HepG2 (cell line): ENCODE measurements around the gene RSPH10B. TPM values are rescaled to one million over a fixed set of nuclear protein-coding genes. Genes with fewer than 3 reads are reported as not detected.

Experiments
- GABPB1 ChIP-seq: IDR thresholded peaks from 2 replicates; pipeline ENCODE4 v1.6.1; 2016; ENCODE audit warnings: mild to moderate bottlenecking, missing genetic modification reagents, moderate library complexity, missing compliant biosample characterization
- GRHL1 ChIP-seq: sonication (generic); formaldehyde crosslinking; conservative IDR thresholded peaks from 2 replicates; pipeline ENCODE4 v1.8.0; 2022; ENCODE audit warnings: missing genetic modification reagents
- HOXD1 ChIP-seq: sonication (generic); formaldehyde crosslinking; IDR thresholded peaks from 2 replicates; pipeline ENCODE4 v1.5.0; 2020; ENCODE audit warnings: missing genetic modification reagents
- MAF1 ChIP-seq: sonication (generic); formaldehyde crosslinking; IDR thresholded peaks from 2 replicates; pipeline ENCODE4 v1.5.0; 2020; ENCODE audit warnings: missing genetic modification reagents, borderline replicate concordance
- MEIS1 ChIP-seq: sonication (generic); formaldehyde crosslinking; IDR thresholded peaks from 2 replicates; pipeline ENCODE4 v1.9.0; 2021; ENCODE audit warnings: mild to moderate bottlenecking, missing genetic modification reagents, moderate library complexity, borderline replicate concordance
- RERE ChIP-seq: IDR thresholded peaks from 2 replicates; pipeline ENCODE4 v1.6.1; 2016; ENCODE audit warnings: low read depth, missing genetic modification reagents, missing compliant biosample characterization
- SMAD3 ChIP-seq: sonication (generic); formaldehyde crosslinking; IDR thresholded peaks from 2 replicates; pipeline ENCODE4 v1.4.0; 2020; ENCODE audit warnings: missing genetic modification reagents
- SOX5 ChIP-seq: IDR thresholded peaks from 2 replicates; pipeline ENCODE4 v1.6.1; 2016; ENCODE audit warnings: borderline replicate concordance
- THAP7 ChIP-seq: sonication (generic); formaldehyde crosslinking; IDR thresholded peaks from 2 replicates; pipeline ENCODE4 v1.8.1; 2023; ENCODE audit warnings: mild to moderate bottlenecking, missing genetic modification reagents
- THRA ChIP-seq: sonication (generic); formaldehyde crosslinking; IDR thresholded peaks from 2 replicates; pipeline ENCODE4 v1.4.0; 2020; ENCODE audit warnings: missing genetic modification reagents, borderline replicate concordance
- TP53 ChIP-seq: sonication (generic); formaldehyde crosslinking; conservative IDR thresholded peaks from 2 replicates; pipeline ENCODE4 v1.4.0; 2020; ENCODE audit warnings: missing genetic modification reagents
- ZGPAT ChIP-seq: IDR thresholded peaks from 2 replicates; pipeline ENCODE4 v1.6.1; 2016; ENCODE audit warnings: mild to moderate bottlenecking
- ZNF136 ChIP-seq: sonication (generic); formaldehyde crosslinking; IDR thresholded peaks from 2 replicates; pipeline ENCODE4 v1.8.1; 2022; ENCODE audit warnings: low read depth, mild to moderate bottlenecking, moderate library complexity, missing genetic modification reagents
- ZNF256 ChIP-seq: sonication (generic); formaldehyde crosslinking; conservative IDR thresholded peaks from 2 replicates; pipeline ENCODE4 v1.4.0; 2020; ENCODE audit warnings: missing genetic modification reagents
- ZNF260 ChIP-seq: sonication (generic); formaldehyde crosslinking; IDR thresholded peaks from 2 replicates; pipeline ENCODE4 v1.4.0; 2020; ENCODE audit warnings: missing genetic modification reagents, low read depth, mild to moderate bottlenecking, borderline replicate concordance
- ZNF781 ChIP-seq: sonication (generic); formaldehyde crosslinking; IDR thresholded peaks from 2 replicates; pipeline ENCODE4 v1.5.1; 2020; ENCODE audit warnings: borderline replicate concordance, mild to moderate bottlenecking, missing genetic modification reagents; ENCODE audit errors: not compliant biosample characterization
- polyA plus RNA-seq, 8 experiments: library from polyadenylated mRNA; depleted of rRNA in 3 of 8; stranded (reverse) in 7 of 8; unstranded in 1 of 8; fragments of >200 nt; fragmentation: Illumina TruSeq in 4 of 8; extraction: Trizol in 4 of 8; gene quantifications; 2 replicates each; pipeline versions ENCODE4 v1.2.1 to v1.2.3, GENCODE V29; 2011 to 2016; ENCODE audit warnings: low read depth in 4 of 8, missing spikeins in 1 of 8, mixed read lengths in 1 of 8; ENCODE audit not compliant: insufficient read depth in 1 of 8
- total RNA-seq, 5 experiments: library from RNA; depleted of rRNA; stranded (reverse); fragments of >200 nt; fragmentation: Illumina TruSeq; extraction: Trizol; gene quantifications; 2 replicates each; pipeline ENCODE4 v1.2.3, GENCODE V29; 2016; ENCODE audit warnings: low read depth in 1 of 5

Gene RSPH10B
- total and polyA plus RNA-seq, 2 of the 13 experiments (the other 11 are each of a cell fraction or from before 2014, with no cell fraction given), result not detected

- TF ChIP-seq THAP7 (CRISPR knock-in tag) (peak; percentile 99), MEIS1 (peak; percentile 97), ZNF781 (peak; percentile 99), ZNF136 (peak; percentile 84), ZNF256 (peak; percentile 95), TP53 (CRISPR knock-in tag) (peak; percentile 96), MAF1 (CRISPR knock-in tag) (peak; percentile 91; the same call in 1 of the 2 replicates), GRHL1 (CRISPR knock-in tag) (peak; percentile 23; the same call in 1 of the 2 replicates), ZNF260 (0 out of 2 replicates have a peak, but pooled peaks have one; percentile 29), RERE (CRISPR knock-in tag) (no peak), ZGPAT (CRISPR knock-in tag) (peak; percentile 100), SOX5 (CRISPR knock-in tag) (peak; percentile 61), GABPB1 (CRISPR knock-in tag) (peak; percentile 94), SMAD3 (CRISPR knock-in tag) (peak; percentile 96), THRA (peak; percentile 84), HOXD1 (CRISPR knock-in tag) (peak; percentile 98)
Measured at GRCh38 chr7:6008668-6009611, 38.5 kb upstream of the RSPH10B start, which contains the start of the genes AIMP2 and PMS2 (continued).
